ENCODE measurements around the gene MARCHF10. TPM values are rescaled to one million over a fixed set of nuclear protein-coding genes. Genes with fewer than 3 reads are reported as not detected.

The MARCHF10 gene
- total RNA-seq, 1 donor from 2014 or later = not detected

GRCh38 chr17:62822080-62822904 lies 14.2 kb upstream of the MARCHF10 start:
- no peak for ATAC-seq

GRCh38 chr17:62821189-62822079 lies 13.3 kb upstream of the MARCHF10 start:
- no peak for ATAC-seq

GRCh38 chr17:62819511-62820221 lies 11.6 kb upstream of the MARCHF10 start:
- peak; percentile 97 for ATAC-seq

- ATAC-seq = no peak
Measured at GRCh38 chr17:62818526-62818925, 10.4 kb upstream of the MARCHF10 start.

GRCh38 chr17:62816282-62816839 lies 8.2 kb upstream of the MARCHF10 start:
- ATAC-seq = no peak

- no peak for ATAC-seq
Measured at GRCh38 chr17:62809656-62810055, 1.5 kb upstream of the MARCHF10 start.

- no peak for ATAC-seq
Measured at GRCh38 chr17:62808576-62808970, 459 bp upstream of the MARCHF10 start.

- ATAC-seq = no peak
Measured at GRCh38 chr17:62805234-62805633, 2.9 kb downstream of the MARCHF10 start.

GRCh38 chr17:62804822-62805221 lies 3.3 kb downstream of the MARCHF10 start:
- ATAC-seq = peak; percentile 51

- no peak for ATAC-seq
Measured at GRCh38 chr17:62804025-62804424, 4.1 kb downstream of the MARCHF10 start.

- ATAC-seq = no peak
Measured at GRCh38 chr17:62802561-62803205, 5.4 kb downstream of the MARCHF10 start.

- ATAC-seq = no peak
Measured at GRCh38 chr17:62801553-62802114, 6.5 kb downstream of the MARCHF10 start.

GRCh38 chr17:62800585-62800984 lies 7.5 kb downstream of the MARCHF10 start:
- ATAC-seq = peak; percentile 67

GRCh38 chr17:62797959-62798358 lies 10.2 kb downstream of the MARCHF10 start:
- peak; percentile 21 for ATAC-seq

GRCh38 chr17:62796291-62796690 lies 11.8 kb downstream of the MARCHF10 start:
- no peak for ATAC-seq

- ATAC-seq = no peak
Measured at GRCh38 chr17:62794666-62794971, 13.5 kb downstream of the MARCHF10 start.

GRCh38 chr17:62793919-62794665 lies 14.0 kb downstream of the MARCHF10 start:
- ATAC-seq = no peak

- ATAC-seq = no peak
Measured at GRCh38 chr17:62792447-62792800, 15.7 kb downstream of the MARCHF10 start.

GRCh38 chr17:62791767-62792446 lies 16.2 kb downstream of the MARCHF10 start:
- ATAC-seq = peak; percentile 74

- no peak for ATAC-seq
Measured at GRCh38 chr17:62791235-62791734, 16.8 kb downstream of the MARCHF10 start.

Data from esophagus mucosa (tissue), 1 donor.